Nephron (organoid): ENCODE measurements around the gene KCNMA1.
"Not testable (repeated sequence)": the region's sequence is repeated elsewhere in the genome, so short reads cannot be mapped to it uniquely, and the experiment has no call there.

Experiments used
- H3K27ac Mint-ChIP-seq, 3 experiments: 2 replicates each; pipeline ENCODE4 v1.8.0; 2020; ENCODE audit warnings: mixed read lengths in 3 of 3, mild to moderate bottlenecking in 2 of 3, moderate library complexity in 1 of 3
- H3K27me3 Mint-ChIP-seq: 2 replicates; pipeline ENCODE4 v1.8.0; 2021; ENCODE audit warnings: low read depth, mild to moderate bottlenecking, moderate library complexity, mixed read lengths
- H3K36me3 Mint-ChIP-seq: 2 replicates; pipeline ENCODE4 v1.8.0; 2020; ENCODE audit warnings: low read depth, mixed read lengths
- H3K4me1 Mint-ChIP-seq: 2 replicates; pipeline ENCODE4 v1.8.0; 2020; ENCODE audit warnings: mixed read lengths
- H3K4me3 Mint-ChIP-seq, 3 experiments: 2 replicates each; pipeline ENCODE4 v1.8.0; 2020; ENCODE audit warnings: mild to moderate bottlenecking in 3 of 3, mixed read lengths in 3 of 3, moderate library complexity in 2 of 3
- H3K9me3 Mint-ChIP-seq: 2 replicates; pipeline ENCODE4 v1.8.0; 2020; ENCODE audit warnings: mixed read lengths
- TF ChIP-seq, protein P1 (sequence below), 3 experiments: fragments of 200-600 bp; sonication (generic); IDR thresholded peaks; one replicate each; pipeline ENCODE4 v1.5.0; 2021; ENCODE audit warnings: antibody characterized with exemption in 3 of 3; ENCODE audit not compliant: unreplicated experiment in 3 of 3

The KCNMA1 gene

DNA sequence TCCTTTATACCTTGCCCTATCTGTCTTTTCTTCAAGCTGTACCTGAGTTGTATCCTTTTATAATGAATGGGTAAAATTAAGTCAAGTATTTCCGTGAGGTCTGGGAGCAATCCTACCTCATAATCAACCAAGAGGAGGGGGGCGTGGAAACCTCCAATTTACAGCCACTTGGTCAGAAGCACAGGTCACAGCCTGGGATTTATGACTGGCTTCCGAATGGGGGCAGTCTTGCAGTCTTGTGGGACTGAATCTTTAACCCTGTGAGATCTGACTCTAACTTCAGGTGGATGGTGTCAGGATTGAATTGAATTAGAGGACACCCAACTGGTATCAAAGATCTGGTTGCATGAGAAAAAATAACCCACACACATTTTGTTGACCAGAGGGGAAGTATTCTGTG lies 23.5 kb upstream of the KCNMA1 start:
- H3K27me3 Mint-ChIP-seq, result peaks cover 20% of the 10 kb centered on the region
- H3K9me3 Mint-ChIP-seq, result peaks cover 14% of the 10 kb centered on the region
- peaks cover 10% of the 10 kb centered on the region for H3K4me1 Mint-ChIP-seq
- H3K36me3 Mint-ChIP-seq, result no peaks in the 10 kb centered on the region
- TF ChIP-seq, protein P1, sequence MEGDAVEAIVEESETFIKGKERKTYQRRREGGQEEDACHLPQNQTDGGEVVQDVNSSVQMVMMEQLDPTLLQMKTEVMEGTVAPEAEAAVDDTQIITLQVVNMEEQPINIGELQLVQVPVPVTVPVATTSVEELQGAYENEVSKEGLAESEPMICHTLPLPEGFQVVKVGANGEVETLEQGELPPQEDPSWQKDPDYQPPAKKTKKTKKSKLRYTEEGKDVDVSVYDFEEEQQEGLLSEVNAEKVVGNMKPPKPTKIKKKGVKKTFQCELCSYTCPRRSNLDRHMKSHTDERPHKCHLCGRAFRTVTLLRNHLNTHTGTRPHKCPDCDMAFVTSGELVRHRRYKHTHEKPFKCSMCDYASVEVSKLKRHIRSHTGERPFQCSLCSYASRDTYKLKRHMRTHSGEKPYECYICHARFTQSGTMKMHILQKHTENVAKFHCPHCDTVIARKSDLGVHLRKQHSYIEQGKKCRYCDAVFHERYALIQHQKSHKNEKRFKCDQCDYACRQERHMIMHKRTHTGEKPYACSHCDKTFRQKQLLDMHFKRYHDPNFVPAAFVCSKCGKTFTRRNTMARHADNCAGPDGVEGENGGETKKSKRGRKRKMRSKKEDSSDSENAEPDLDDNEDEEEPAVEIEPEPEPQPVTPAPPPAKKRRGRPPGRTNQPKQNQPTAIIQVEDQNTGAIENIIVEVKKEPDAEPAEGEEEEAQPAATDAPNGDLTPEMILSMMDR (IDR thresholded peaks at IDR 0.05; ENCODE audit: unreplicated experiment in 3 of 3), result no peak
- H3K27ac Mint-ChIP-seq, result no peak overlapping the region
- H3K4me3 Mint-ChIP-seq, result no peak overlapping the region

DNA sequence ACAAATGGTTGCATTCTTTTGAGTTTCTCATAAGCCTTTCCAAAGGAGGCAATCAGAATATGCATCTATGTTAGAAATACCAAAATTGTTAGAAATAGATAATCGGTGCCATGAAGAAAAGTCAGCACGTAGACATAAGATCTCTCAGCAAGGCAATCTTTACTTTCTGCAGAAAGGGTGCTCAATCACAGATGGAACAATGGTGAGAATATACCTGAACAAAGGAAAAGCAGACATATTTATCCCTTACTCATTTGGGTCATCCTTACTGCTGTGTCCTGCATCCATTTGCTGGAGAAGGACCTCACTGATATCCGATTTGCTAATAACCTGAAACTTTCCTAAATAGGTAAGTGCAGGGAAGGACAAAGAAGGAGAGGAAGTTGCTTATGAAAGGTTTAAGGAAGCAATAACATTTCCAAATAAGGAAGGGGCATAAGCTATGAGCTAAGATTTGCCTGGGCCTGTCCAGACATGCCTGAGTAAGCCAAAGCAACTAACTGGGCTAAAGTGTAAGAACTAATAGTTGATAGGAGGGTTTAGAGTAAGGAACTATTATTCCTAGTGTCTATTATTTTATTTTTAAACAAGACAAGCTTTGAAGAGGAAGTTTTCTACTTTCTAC lies 21.6 kb upstream of the KCNMA1 start:
- H3K27ac Mint-ChIP-seq, H3K36me3 Mint-ChIP-seq, H3K4me1 Mint-ChIP-seq, H3K4me3 Mint-ChIP-seq: not testable (repeated sequence)
- H3K9me3 Mint-ChIP-seq, result peaks cover 14% of the 10 kb centered on the region
- peaks cover 17% of the 10 kb centered on the region for H3K27me3 Mint-ChIP-seq

DNA sequence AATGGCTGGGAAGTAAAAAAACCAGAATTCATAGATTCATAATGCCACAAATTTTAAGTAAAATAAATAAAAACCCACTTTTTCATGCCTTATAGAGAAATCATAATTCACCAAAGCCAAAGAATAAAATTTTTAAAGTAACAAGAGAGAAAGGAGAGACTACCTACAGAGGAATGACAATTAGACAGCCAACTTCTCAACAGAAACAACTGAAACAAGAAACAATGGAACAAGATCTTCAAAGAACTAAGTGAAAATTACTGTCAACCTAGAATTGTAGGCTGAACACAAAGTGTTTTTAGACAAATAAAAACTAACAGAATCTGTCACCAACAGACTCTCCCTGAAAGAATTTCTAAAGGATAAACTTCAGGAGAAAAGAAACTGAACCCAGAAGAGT lies 15.6 kb upstream of the KCNMA1 start:
- H3K4me1 Mint-ChIP-seq, result no peaks in the 10 kb centered on the region
- TF ChIP-seq, protein P1 (IDR thresholded peaks at IDR 0.05; ENCODE audit: unreplicated experiment in 3 of 3), result no peak
- H3K36me3 Mint-ChIP-seq, result no peaks in the 10 kb centered on the region
- H3K27ac Mint-ChIP-seq, result no peak overlapping the region
- H3K9me3 Mint-ChIP-seq, result peaks cover 17% of the 10 kb centered on the region
- H3K4me3 Mint-ChIP-seq, result no peak overlapping the region
- H3K27me3 Mint-ChIP-seq, result peaks cover 8% of the 10 kb centered on the region

DNA sequence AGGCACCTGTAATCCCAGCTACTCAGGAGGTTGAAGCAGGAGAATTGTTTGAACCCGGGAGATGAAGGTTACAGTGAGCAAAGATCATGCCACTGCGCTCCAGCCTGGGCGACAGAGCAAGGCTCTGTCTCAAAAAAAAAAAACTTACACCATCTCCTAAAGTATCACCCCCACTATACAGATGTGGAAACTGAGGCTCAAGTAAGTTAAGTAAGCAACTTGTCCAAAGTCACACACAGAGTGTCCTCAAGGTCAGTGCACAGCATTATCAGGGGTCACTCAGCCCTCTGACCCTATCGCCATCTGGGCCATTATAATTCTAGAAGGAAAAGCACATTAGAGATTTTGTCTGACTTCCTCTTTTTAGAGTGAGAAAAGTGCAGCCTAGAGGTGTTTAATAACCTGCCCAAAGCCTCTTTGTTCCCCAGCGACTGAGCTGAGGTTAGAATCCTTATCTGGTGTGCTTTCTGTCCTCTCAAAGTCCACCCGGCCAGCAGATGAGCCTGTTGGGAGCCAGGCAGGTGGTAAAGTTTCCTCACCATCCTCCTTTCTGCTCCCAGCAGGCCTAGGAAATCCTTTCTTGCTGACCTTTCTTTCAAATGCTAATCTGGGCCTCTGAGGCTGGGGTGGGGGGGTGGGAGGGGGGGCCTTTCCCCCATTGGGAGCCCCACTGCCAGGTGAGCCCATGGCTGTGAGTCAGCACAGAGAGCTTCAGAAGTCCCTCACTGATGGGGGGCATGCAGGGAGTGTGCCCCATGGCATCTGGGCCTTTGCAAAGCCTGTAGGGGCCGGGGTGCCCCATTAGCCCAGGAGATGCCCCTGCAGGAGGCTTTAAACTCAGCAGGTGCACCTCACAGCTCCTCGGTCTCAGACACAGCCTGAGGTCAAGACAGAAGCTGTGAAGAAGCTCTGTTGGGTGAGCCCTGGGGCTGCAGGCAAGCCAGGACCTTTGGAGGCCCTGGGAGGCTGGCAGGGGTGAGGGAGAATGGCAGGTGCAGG lies 12.0 kb upstream of the KCNMA1 start:
- Mint-ChIP-seq H3K4me3 (no peak overlapping the region), H3K27me3 (peaks cover 14% of the 10 kb centered on the region), H3K4me1 (peaks cover 4% of the 10 kb centered on the region), H3K36me3 (no peaks in the 10 kb centered on the region), H3K9me3 (peaks cover 16% of the 10 kb centered on the region), H3K27ac (no peak overlapping the region)
- TF ChIP-seq, protein P1 (IDR thresholded peaks at IDR 0.05; ENCODE audit: unreplicated experiment in 3 of 3), result no peak

DNA sequence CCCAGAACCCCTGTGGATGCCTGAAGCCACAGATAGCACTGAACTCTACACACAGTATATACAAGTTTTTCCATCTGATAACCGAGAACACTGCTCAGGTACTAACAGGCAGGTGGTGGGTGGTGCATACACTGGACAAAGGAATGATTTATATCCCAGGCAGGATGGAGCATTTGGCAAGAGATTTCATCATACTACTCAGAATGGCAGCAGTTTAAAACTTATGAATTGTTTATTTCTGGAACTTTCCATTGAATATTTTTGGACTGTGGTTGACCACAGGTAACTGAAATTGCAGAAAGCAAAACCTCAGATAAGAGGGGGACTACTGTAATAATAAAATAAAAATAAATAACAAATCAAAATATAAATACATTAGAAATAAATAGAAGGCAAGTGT lies 10.9 kb upstream of the KCNMA1 start:
- Mint-ChIP-seq H3K4me3 (no peak overlapping the region), H3K36me3 (no peaks in the 10 kb centered on the region), H3K27ac (no peak overlapping the region), H3K4me1 (peaks cover 4% of the 10 kb centered on the region), H3K27me3 (peaks cover 14% of the 10 kb centered on the region), H3K9me3 (peaks cover 16% of the 10 kb centered on the region)
- TF ChIP-seq, protein P1 (IDR thresholded peaks at IDR 0.05; ENCODE audit: unreplicated experiment in 3 of 3), result no peak

DNA sequence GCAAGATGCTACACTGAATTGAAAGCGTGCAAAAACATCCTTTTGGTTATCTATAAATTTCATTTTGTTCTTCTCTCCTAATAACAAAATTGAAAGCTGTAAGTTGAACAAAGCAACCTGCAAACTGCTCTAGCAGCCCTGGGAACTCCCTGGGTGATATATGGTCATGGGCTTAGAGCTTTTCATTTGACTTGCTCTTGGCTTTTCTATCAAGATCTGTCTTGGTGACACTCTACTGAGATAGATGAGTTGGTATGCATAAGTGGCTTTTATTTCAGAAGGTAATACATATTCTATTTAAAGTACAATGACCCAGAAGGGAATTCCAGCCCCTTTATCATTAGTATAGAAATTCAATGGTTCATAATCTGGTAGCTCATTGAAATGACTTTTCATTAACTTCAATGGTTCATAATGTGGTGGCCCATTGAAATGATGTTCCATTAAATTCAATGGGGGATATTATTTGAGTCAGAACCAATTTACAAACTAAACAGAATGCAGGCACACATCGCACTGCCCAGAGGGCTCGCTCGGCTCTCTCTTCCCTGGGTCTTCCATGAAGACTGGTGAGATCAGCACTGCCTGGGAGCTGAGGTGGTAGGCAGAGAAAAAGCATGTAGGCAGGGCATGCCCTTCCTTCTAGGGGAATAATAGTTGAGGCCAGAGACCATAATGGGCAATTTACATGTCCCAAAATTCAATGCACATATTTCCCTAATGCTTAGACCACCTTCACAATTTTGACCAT lies 10.1 kb upstream of the KCNMA1 start:
- H3K4me3 Mint-ChIP-seq, result no peak overlapping the region
- H3K27me3 Mint-ChIP-seq, result peaks cover 14% of the 10 kb centered on the region
- H3K9me3 Mint-ChIP-seq, result peaks cover 10% of the 10 kb centered on the region
- H3K36me3 Mint-ChIP-seq, result no peaks in the 10 kb centered on the region
- TF ChIP-seq, protein P1 (IDR thresholded peaks at IDR 0.05; ENCODE audit: unreplicated experiment in 3 of 3), result no peak
- no peak overlapping the region for H3K27ac Mint-ChIP-seq
- peaks cover 4% of the 10 kb centered on the region for H3K4me1 Mint-ChIP-seq
